ENCODE data around the gene GAS7.

The GAS7 gene

GRCh38 chr17:10130263-10130662 lies 68.1 kb downstream of the GAS7 start:
- DNase-seq = no peak

- no peak for DNase-seq
These were observed 70.5 kb downstream of the GAS7 start for GRCh38 chr17:10127819-10128425.

- DNase-seq = no peak
These were observed 71.5 kb downstream of the GAS7 start for GRCh38 chr17:10126616-10127501.

- no peak for DNase-seq
These were observed 72.2 kb downstream of the GAS7 start for GRCh38 chr17:10126276-10126615.

GRCh38 chr17:10125531-10126275 lies 72.7 kb downstream of the GAS7 start:
- DNase-seq = no peak

GRCh38 chr17:10123093-10123492 lies 75.3 kb downstream of the GAS7 start:
- DNase-seq = no peak

GRCh38 chr17:10121971-10122707 lies 76.3 kb downstream of the GAS7 start:
- no peak for DNase-seq

- no peak for DNase-seq
These were observed 77.7 kb downstream of the GAS7 start for GRCh38 chr17:10120749-10121148.

- DNase-seq = no peak
These were observed 78.3 kb downstream of the GAS7 start for GRCh38 chr17:10120109-10120485.

GRCh38 chr17:10119203-10120108 lies 79.0 kb downstream of the GAS7 start:
- no peak for DNase-seq

- no peak for DNase-seq
These were observed 79.6 kb downstream of the GAS7 start for GRCh38 chr17:10118788-10119130.

GRCh38 chr17:10117581-10118001 lies 80.8 kb downstream of the GAS7 start:
- no peak for DNase-seq

- no peak for DNase-seq
These were observed 81.5 kb downstream of the GAS7 start for GRCh38 chr17:10116753-10117420.

- DNase-seq = no peak
These were observed 82.1 kb downstream of the GAS7 start for GRCh38 chr17:10116267-10116666.

- no peak for DNase-seq
These were observed 82.9 kb downstream of the GAS7 start for GRCh38 chr17:10115536-10115932.

- no peak for DNase-seq
These were observed 83.4 kb downstream of the GAS7 start for GRCh38 chr17:10114931-10115535.

GRCh38 chr17:10112962-10113361 lies 85.4 kb downstream of the GAS7 start:
- no peak for DNase-seq

- no peak for DNase-seq
These were observed 86.4 kb downstream of the GAS7 start for GRCh38 chr17:10111907-10112452.

- no peak for DNase-seq
These were observed 89.3 kb downstream of the GAS7 start for GRCh38 chr17:10109146-10109545.

GRCh38 chr17:10107316-10108165 lies 90.9 kb downstream of the GAS7 start:
- no peak for DNase-seq

All from NCI-H2081 treated with DMSO at 0.1 percent for 48 hours (cell line).